Measurements from ENCODE around the gene FLT1. TPM values are rescaled to one million over a fixed set of nuclear protein-coding genes. Genes with fewer than 3 reads are reported as not detected.

FLT1 gene
- total and polyA plus RNA-seq, 2 of the 13 experiments (the other 11 are each of a cell fraction or from before 2014, with no cell fraction given): 0.02 TPM; not detected in 1

DNA sequence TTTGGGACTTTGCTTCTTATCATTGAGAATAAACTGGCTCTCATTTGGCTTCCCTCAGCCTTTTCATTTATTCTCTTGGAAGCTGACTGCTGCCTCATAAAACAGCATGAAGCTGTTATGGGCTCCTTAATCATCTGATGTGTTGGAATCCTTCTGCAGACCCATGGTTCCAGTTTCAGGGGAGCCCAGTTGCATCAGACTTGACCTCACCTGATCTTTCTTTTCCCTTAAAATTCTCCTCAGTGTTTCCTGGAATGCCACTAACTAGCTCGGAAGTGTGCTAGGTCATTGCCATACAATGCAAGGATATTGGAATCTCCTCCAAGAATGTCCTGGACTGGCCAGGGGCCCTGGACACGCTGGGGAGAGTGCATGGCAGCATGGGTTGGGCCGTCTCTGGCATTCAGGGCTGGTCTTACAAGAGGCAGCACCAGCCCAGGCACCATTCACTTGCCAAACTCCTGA is 158.7 kb downstream of the FLT1 start:
- H3K4me1 ChIP-seq (ENCODE audit: insufficient read depth, low read length): no peaks in the 10 kb centered on the region
- BruUV-seq (replicated peaks): no TSS peak
- H3K9ac ChIP-seq (ENCODE audit: insufficient read depth, low read depth, low read length): no peak overlapping the region
- CTCF ChIA-PET (ENCODE audit: low intra/inter-chr PET ratio, low total read pairs): no interaction called here
- intact Hi-C loops (cut with micrococcal nuclease; ENCODE audit: unreplicated experiment): no loop called here
- no peaks in the 10 kb centered on the region for H4K20me1 ChIP-seq (ENCODE audit: insufficient read depth, low read length)
- no peaks in the 10 kb centered on the region for H3K9me3 ChIP-seq (ENCODE audit: low read length)
- WGBS (ENCODE audit: low lambda C conversion rate): 40% methylated on average over 2 of the region's 3 CpGs
- H3K4me3 ChIP-seq (replicated peaks in 1 of 3; ENCODE audit: insufficient read depth in 1 of 3, low read depth in 2 of 3, low read length in 3 of 3): no peak overlapping the region
- peaks cover 0 to 1% of the 10 kb centered on the region in 2 experiments; a peak in 1 of 5 replicates for H3K27me3 ChIP-seq (ENCODE audit: control insufficient read depth in 1 of 2, insufficient read depth in 2 of 2, low read length in 2 of 2)
- no peak for FAIRE-seq
- H3K27ac ChIP-seq (ENCODE audit: extremely low read length, insufficient read depth, low read length): no peak overlapping the region
- no peak for ATAC-seq
- H3K4me2 ChIP-seq (ENCODE audit: low read depth, low read length): no peak overlapping the region
- POLR2A ChIA-PET: no interaction called here
- no peak for DNase-seq (ENCODE audit: low spot score)
- in situ Hi-C loops (cut with HindIII; ENCODE audit: extremely low pct_ligation_motif_present, low pct_unique_long_range_greater_than_20kb): no loop called here
- no peak for TF ChIP-seq HMG20A (CRISPR knock-in tag; IDR thresholded peaks at IDR 0.05; ENCODE audit: borderline replicate concordance)
- TF ChIP-seq, protein P1, sequence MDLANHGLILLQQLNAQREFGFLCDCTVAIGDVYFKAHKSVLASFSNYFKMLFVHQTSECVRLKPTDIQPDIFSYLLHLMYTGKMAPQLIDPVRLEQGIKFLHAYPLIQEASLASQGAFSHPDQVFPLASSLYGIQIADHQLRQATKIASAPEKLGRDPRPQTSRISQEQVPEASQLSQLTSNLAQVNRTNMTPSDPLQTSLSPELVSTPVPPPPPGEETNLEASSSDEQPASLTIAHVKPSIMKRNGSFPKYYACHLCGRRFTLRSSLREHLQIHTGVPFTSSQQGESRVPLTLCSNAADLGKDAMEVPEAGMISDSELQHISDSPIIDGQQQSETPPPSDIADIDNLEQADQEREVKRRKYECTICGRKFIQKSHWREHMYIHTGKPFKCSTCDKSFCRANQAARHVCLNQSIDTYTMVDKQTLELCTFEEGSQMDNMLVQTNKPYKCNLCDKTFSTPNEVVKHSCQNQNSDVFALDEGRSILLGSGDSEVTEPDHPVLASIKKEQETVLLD (CRISPR knock-in tag; IDR thresholded peaks at IDR 0.05; ENCODE audit: low read depth): no peak
- TF ChIP-seq RARG (CRISPR knock-in tag; IDR thresholded peaks at IDR 0.05; ENCODE audit: low read depth): no peak
- no peak for TF ChIP-seq SMC3 (IDR thresholded peaks at IDR 0.05; ENCODE audit: low read length)
- TF ChIP-seq GTF2F1 (IDR thresholded peaks at IDR 0.05; ENCODE audit: low read length): no peak
- TF ChIP-seq, protein P2, sequence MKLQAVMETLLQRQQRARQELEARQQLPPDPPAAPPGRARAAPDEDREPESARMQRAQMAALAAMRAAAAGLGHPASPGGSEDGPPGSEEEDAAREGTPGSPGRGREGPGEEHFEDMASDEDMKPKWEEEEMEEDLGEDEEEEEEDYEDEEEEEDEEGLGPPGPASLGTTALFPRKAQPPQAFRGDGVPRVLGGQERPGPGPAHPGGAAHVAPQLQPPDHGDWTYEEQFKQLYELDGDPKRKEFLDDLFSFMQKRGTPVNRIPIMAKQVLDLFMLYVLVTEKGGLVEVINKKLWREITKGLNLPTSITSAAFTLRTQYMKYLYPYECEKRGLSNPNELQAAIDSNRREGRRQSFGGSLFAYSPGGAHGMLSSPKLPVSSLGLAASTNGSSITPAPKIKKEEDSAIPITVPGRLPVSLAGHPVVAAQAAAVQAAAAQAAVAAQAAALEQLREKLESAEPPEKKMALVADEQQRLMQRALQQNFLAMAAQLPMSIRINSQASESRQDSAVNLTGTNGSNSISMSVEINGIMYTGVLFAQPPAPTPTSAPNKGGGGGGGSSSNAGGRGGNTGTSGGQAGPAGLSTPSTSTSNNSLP (IDR thresholded peaks at IDR 0.05; ENCODE audit: low read depth, low read length): no peak
- no peak for TF ChIP-seq ZNF354B (CRISPR knock-in tag; IDR thresholded peaks at IDR 0.05)
- no peak for TF ChIP-seq HIVEP1 (CRISPR knock-in tag; IDR thresholded peaks at IDR 0.05)
- no peak for TF ChIP-seq RFX5 (IDR thresholded peaks at IDR 0.05; ENCODE audit: low read depth, low read length)
- no peak for TF ChIP-seq ZNF326 (CRISPR knock-in tag; IDR thresholded peaks at IDR 0.05; ENCODE audit: borderline replicate concordance)
- TF ChIP-seq TCF7 (IDR thresholded peaks at IDR 0.05; ENCODE audit: low read depth): no peak
- no peak for TF ChIP-seq ZBTB42 (CRISPR knock-in tag; IDR thresholded peaks at IDR 0.05)
- no peak for TF ChIP-seq MEF2D (CRISPR knock-in tag; IDR thresholded peaks at IDR 0.05)
- no peak for TF ChIP-seq CENPX (CRISPR knock-in tag; IDR thresholded peaks at IDR 0.05)
- no peak for TF ChIP-seq RXRB (CRISPR knock-in tag; IDR thresholded peaks at IDR 0.05; ENCODE audit: borderline replicate concordance)
- no peak overlapping the region for H2AFZ ChIP-seq (ENCODE audit: low read length)
- no peaks in the 10 kb centered on the region for H3K79me2 ChIP-seq (ENCODE audit: insufficient read depth, low read length)
- H3K36me3 ChIP-seq (replicated peaks in 1 of 2; ENCODE audit: control insufficient read depth in 1 of 2, insufficient read depth in 2 of 2, low read length in 2 of 2): no peaks in the 10 kb centered on the region
